ENCODE measurements around the gene IMPDH1.

The IMPDH1 gene

DNA sequence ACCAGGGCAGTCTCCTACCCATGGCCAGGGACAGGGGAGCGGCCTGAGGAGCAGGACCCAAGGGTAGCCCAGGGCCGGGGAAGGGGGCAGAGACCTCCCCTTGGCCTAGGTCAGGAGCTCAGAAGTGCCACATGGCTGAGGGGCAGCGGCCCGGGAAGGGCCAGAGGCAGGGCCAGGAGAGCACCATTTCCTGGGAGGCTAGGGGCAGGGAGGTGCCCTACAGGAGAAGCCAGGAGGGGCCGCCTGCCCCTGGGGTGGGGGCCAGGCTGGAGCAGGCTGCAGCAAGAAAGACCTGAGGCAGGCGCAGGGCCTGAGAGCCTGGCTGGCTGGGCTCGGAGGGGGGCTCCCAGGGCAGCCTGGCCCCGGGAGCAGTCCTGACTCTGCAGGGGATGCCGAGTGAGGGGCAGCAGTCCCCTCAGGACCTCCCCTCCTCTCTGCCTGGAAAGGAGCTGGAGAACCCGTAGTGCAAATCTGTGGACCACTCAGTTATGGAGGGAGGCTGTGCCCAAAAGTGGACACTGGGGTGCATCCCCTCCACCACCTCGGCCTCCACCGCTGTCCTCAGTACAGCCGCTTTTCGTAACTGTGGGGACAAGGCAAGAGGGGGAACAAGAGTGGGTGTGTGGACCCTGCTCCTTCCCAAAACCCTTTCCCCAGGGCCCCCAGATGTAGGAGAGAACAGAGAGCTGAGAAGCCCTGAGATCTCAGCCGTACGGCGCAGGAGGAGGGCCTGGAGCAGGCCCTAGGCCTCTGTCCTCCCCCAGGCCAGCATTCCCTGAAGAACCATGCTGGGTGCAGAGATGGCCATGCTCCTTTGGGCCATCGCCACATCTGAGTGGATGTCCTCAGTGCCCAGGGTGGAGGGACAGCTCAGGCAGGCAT, 17.1 kb downstream of the IMPDH1 start:
- H3K4me3 ChIP-seq (ENCODE audit: low read depth, low read length): no peak overlapping the region
- no peak for DNase-seq (ENCODE audit: low read depth)

- no peak overlapping the region for H3K4me3 ChIP-seq (ENCODE audit: low read depth, low read length)
- no peak for DNase-seq (ENCODE audit: low read depth)
Measured at GRCh38 chr7:128391805-128392204, 18.0 kb downstream of the IMPDH1 start.

DNA sequence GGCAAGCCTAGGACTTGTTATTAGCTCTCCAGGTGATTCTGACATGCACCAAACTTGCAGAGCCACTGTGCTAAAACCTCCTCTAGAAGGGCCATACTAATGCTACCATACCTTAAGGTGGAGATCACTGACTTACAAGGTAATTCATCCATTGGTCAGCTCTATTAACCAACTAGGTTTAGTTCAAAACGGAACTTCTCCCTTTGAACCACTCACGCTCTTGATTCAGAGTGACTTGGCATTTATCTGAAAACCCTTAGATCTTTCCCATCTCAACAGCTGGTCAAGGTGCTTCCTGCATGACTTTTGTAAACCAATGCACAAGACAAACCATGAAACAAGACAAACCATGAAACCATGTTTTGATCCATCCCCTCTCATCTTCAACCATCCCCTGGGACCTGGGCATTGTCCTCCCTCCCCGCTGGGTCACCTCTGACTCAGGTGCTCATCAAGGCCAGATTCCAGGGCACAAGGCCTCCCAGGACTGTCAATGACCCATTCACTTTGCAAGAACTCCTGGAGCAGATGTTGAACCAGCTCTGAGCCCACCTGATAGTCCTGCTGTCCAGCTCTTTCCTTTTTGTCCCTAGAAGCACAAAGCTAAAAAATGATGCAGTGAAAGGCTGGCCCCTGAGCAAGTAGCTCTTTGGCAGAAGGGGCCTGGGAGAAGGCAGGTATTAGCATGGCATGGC, 18.8 kb downstream of the IMPDH1 start:
- no peak for DNase-seq (ENCODE audit: low read depth)

DNA sequence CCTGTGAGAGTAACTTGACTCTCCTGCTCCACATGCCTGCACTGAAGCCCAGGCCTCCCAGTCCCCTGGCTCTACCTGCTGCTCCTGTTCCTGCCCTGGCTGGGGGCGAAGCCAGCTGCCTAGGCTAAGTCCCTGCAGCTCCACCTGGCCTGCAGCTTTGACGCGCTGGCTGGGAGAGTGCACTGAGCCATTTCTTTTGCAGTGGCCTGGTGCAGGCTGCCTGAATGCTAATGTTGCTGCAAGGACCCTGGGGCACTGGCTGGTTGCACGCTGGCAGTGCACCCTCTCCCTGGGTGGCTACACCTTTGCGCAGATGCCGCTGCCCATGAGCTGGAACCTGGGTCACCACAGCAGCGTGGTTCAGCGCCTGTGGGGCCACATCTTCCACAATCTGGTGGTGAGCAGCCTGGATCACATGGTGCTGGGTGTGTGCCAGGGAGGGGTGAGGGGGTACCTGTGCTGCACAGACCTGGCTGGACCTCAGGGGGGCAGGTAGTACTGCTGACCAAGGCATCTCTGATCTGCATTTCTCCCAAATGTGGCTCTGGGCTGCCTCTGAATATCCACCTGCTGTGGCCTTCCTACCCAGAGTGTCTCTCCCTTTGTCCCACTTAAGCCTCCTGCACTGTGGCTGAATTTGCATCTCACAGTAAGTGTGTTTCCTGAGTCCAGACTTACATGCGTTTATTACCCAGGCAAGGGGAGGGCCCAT, 20.0 kb downstream of the IMPDH1 start:
- no peak for DNase-seq (ENCODE audit: low read depth)
- H3K4me3 ChIP-seq (ENCODE audit: low read depth, low read length): no peak overlapping the region

More for the DNA sequence above, 18.8 kb downstream of the IMPDH1 start:
- no peak overlapping the region for H3K4me3 ChIP-seq (ENCODE audit: low read depth, low read length)

DNA sequence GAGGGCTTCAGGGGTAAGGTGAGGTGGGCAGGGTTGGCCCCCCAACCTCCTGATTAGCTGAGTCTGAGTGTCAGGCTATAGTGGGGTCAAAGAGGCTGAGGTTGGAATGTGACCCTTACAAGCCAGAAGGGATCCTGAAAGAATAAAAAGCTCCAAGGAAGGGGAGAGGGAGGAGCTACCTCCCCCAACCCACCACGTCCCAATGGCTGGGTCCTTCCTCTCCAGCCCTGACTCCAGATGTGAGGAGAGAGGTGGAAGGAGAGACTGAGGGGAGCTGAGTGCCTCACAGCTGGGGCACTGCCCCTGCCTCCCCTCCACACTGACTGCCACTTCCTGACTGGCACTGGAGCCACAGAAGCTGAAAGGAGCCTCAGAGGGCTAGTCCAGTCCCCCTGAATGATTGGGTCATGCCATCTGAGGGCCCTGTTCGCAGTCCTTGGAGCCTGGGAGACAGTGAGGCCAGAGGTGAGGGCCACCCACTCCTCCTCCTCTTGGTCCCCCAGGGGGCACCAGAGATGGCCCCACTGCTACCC, 20.6 kb downstream of the IMPDH1 start:
- DNase-seq (ENCODE audit: low read depth): no peak
- no peak overlapping the region for H3K4me3 ChIP-seq (ENCODE audit: low read depth, low read length)

- no peak for DNase-seq (ENCODE audit: low read depth)
- H3K4me3 ChIP-seq (ENCODE audit: low read depth, low read length): no peak overlapping the region
Measured at GRCh38 chr7:128388145-128388485, 21.7 kb downstream of the IMPDH1 start.

DNA sequence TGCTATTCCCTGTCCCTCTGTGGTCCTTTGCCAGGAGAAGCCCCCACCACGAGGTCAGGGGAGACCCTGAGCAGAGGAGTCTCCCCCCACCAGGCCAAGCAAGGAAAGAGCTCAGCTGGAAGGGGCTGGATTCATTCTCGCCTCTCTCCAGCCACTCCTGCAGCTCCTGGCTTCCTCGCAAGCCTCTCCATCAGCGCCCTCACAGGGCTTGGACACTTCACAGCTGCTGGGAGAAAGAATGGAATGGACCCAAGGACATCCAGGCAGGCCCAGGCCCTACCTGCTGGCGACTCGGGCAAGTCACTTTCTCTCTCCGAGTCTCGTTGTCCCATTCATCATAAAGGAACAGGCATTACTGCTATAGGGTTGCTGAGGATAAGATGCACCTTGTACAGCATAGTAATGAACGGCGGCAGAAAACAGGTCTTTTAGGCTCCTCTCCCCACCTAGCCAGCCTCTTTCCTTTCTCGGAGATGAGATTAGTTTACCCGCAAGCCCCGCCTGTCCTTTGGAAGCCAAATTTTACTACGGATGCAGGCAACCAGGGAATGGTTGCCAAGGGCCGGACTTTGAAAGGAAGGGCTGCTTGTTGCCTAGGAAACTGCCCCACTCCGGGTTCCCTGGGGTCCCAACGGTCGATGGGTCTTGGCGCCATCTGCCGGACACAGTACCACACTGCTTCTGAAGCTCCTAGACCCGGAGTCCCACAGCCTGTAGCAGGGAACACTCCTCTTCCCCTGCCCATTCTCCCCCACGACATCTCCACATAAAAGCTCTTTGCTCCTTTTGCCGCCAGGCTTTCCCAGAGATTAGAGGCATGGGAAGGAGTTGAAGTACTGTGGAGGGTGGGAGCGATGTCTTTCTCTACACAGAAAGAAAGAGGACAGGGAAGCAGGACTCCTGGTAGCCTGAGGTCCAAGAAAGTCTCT, 22.3 kb downstream of the IMPDH1 start:
- peak; percentile 31 for DNase-seq (ENCODE audit: low read depth)
- no peak overlapping the region for H3K4me3 ChIP-seq (ENCODE audit: low read depth, low read length)

GRCh38 chr7:128385988-128386925, 23.5 kb downstream of the IMPDH1 start:
- no peak overlapping the region for H3K4me3 ChIP-seq (ENCODE audit: low read depth, low read length)
- no peak for DNase-seq (ENCODE audit: low read depth)

GRCh38 chr7:128384726-128385125, 25.1 kb downstream of the IMPDH1 start:
- no peak for DNase-seq (ENCODE audit: low read depth)
- H3K4me3 ChIP-seq (ENCODE audit: low read depth, low read length): no peak overlapping the region

DNA sequence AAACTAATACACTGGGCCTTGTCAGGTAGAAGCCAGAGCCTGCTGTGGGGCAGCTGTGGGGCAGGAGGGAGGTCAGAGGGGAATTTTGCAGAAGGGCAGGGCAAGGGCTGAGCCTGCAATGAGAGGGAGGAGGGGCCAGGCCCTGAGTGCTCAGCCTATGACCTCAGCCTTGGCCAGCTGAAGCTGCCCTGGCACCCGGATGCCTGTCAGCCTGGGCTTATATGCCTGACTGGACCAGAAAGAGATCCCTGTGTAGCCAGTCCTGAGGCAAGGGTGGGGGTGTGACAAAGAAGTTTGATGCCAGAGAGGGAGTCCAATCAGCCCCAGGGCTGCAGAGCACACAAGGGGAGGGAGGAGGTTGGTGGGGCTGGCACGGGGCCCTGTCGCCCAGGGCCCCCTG, 26.0 kb downstream of the IMPDH1 start:
- no peak overlapping the region for H3K4me3 ChIP-seq (ENCODE audit: low read depth, low read length)
- DNase-seq (ENCODE audit: low read depth): no peak

- no peak overlapping the region for H3K4me3 ChIP-seq (ENCODE audit: low read depth, low read length)
- DNase-seq (ENCODE audit: low read depth): no peak
Measured at GRCh38 chr7:128381161-128381821, 28.5 kb downstream of the IMPDH1 start.

- DNase-seq (ENCODE audit: low read depth): no peak
Measured at GRCh38 chr7:128380483-128381106, 29.2 kb downstream of the IMPDH1 start.

DNA sequence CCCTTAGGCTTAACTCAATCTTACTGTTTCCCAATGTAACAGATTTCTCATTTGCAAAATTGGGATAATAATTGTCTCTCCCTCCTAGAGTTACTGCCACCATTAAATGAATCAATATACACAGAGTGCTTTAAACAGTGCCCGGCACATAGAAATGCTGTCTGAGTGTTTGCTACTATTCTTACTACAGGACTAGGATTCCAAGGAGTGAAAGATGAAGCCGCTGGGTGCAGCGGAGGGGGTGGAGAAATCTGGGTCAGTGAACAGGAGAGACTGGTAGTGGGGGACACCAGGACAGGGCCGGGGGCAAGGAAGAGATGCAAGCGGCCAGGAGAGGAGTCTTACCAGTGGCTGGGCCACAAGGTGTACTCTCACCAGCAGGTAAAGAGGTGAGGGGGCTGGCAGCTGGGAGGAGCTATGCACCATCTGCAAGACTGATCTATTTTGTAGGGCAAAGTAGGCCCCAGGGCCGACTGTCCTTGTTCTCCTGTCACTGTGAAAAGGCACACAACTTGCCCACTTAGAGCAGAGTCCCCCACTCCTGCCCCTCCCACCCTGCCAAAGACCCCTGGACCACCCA, 29.8 kb downstream of the IMPDH1 start:
- no peak overlapping the region for H3K4me3 ChIP-seq (ENCODE audit: low read depth, low read length)

More at GRCh38 chr7:128380483-128381106, 29.2 kb downstream of the IMPDH1 start:
- H3K4me3 ChIP-seq (ENCODE audit: low read depth, low read length): no peak overlapping the region

GRCh38 chr7:128378637-128379036, 31.1 kb downstream of the IMPDH1 start:
- no peak overlapping the region for H3K4me3 ChIP-seq (ENCODE audit: low read depth, low read length)
- DNase-seq (ENCODE audit: low read depth): no peak

More for the DNA sequence above, 29.8 kb downstream of the IMPDH1 start:
- DNase-seq (ENCODE audit: low read depth): no peak

GRCh38 chr7:128376077-128376476, 33.7 kb downstream of the IMPDH1 start:
- no peak overlapping the region for H3K4me3 ChIP-seq (ENCODE audit: low read depth, low read length)
- no peak for DNase-seq (ENCODE audit: low read depth)

GRCh38 chr7:128374041-128374440, 35.7 kb downstream of the IMPDH1 start:
- DNase-seq (ENCODE audit: low read depth): no peak
- H3K4me3 ChIP-seq (ENCODE audit: low read depth, low read length): no peak overlapping the region

DNA sequence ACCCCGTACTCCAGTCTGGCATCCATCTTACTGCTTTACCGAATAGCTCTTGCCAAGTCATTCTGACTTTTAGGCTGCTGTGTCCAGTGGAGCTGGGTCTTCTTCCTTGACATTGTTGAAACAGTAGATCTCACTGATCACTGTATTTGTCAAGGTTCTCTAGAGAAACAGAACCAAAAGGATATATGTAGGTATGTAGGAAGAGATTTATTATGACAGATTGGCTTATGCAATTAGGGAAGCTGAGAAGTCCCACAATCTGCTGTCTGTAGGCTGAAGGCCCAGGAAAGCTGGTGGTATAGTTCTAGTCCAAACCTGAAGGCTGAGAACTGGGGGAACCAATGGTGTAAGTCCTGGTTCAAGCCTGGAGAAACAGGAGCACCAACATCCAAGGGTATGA, 36.2 kb downstream of the IMPDH1 start:
- no peak for DNase-seq (ENCODE audit: low read depth)
- H3K4me3 ChIP-seq (ENCODE audit: low read depth, low read length): no peak overlapping the region
